HEK293 (cell line): ENCODE data around the gene CAPN7.

Experiments
- SETDB1 ChIP-seq: IDR thresholded peaks from one replicate; pipeline ENCODE4 v1.6.1; 2017; ENCODE audit warnings: mild to moderate bottlenecking, low read length, moderate library complexity, mixed read lengths; ENCODE audit not compliant: insufficient read length
- ZBTB17 ChIP-seq: fragments of 450-650 bp; formaldehyde crosslinking; IDR thresholded peaks from 2 replicates; pipeline ENCODE4 v1.5.1; 2016; ENCODE audit warnings: missing biosample characterization, missing genetic modification characterization
- ZIC2 ChIP-seq: fragments of 450-650 bp; formaldehyde crosslinking; IDR thresholded peaks from 2 replicates; pipeline ENCODE4 v1.5.1; 2016; ENCODE audit warnings: missing biosample characterization, missing genetic modification characterization
- ZNF114 ChIP-seq: fragments of 450-650 bp; formaldehyde crosslinking; IDR thresholded peaks from 2 replicates; pipeline ENCODE4 v1.5.0; 2017; ENCODE audit warnings: missing biosample characterization, missing genetic modification characterization
- ZNF121 ChIP-seq: fragments of 450-650 bp; formaldehyde crosslinking; IDR thresholded peaks from 2 replicates; pipeline ENCODE4 v1.5.1; 2016; ENCODE audit warnings: missing biosample characterization, missing genetic modification characterization
- ZNF138 ChIP-seq: fragments of 450-650 bp; formaldehyde crosslinking; IDR thresholded peaks from 2 replicates; pipeline ENCODE4 v1.5.1; 2016; ENCODE audit warnings: missing biosample characterization, missing genetic modification characterization, borderline replicate concordance
- ZNF274 ChIP-seq, 2 experiments: fragments of 200-500 bp in 1 of 2; fragments of 450-650 bp in 1 of 2; sonication (Bioruptor generic) in 1 of 2; formaldehyde crosslinking in 1 of 2; IDR thresholded peaks; 2 replicates each; pipeline versions ENCODE4 v1.5.1 to v1.6.1; 2014 to 2016; ENCODE audit warnings: borderline replicate concordance in 1 of 2, inconsistent platforms in 1 of 2, low read length in 1 of 2, missing biosample characterization in 1 of 2, missing genetic modification characterization in 1 of 2
- ZNF302 ChIP-seq: fragments of 450-650 bp; formaldehyde crosslinking; IDR thresholded peaks from 2 replicates; pipeline ENCODE4 v1.5.1; 2016; ENCODE audit warnings: missing biosample characterization, missing genetic modification characterization, low read depth
- ZNF426 ChIP-seq: fragments of 450-650 bp; formaldehyde crosslinking; IDR thresholded peaks from 2 replicates; pipeline ENCODE4 v1.5.1; 2017; ENCODE audit warnings: missing biosample characterization, missing genetic modification characterization, mild to moderate bottlenecking, inconsistent platforms, moderate library complexity
- ZNF433 ChIP-seq: fragments of 450-650 bp; formaldehyde crosslinking; IDR thresholded peaks from 2 replicates; pipeline ENCODE4 v1.5.1; 2016; ENCODE audit warnings: missing biosample characterization, missing genetic modification characterization, low read depth
- ZNF629 ChIP-seq: fragments of 450-650 bp; formaldehyde crosslinking; IDR thresholded peaks from 2 replicates; pipeline ENCODE4 v1.5.1; 2017; ENCODE audit warnings: missing biosample characterization, missing genetic modification characterization
- ZNF654 ChIP-seq: fragments of 450-650 bp; formaldehyde crosslinking; IDR thresholded peaks from 2 replicates; pipeline ENCODE4 v1.5.1; 2016; ENCODE audit warnings: low read depth, missing biosample characterization, missing genetic modification characterization
- ZNF677 ChIP-seq: fragments of 450-650 bp; IDR thresholded peaks from 2 replicates; pipeline ENCODE4 v1.5.0; 2018; ENCODE audit warnings: missing biosample characterization, mild to moderate bottlenecking, missing genetic modification characterization, moderate library complexity
- ZNF768 ChIP-seq: fragments of 450-650 bp; formaldehyde crosslinking; IDR thresholded peaks from 2 replicates; pipeline ENCODE4 v1.5.1; 2018; ENCODE audit warnings: missing biosample characterization, mild to moderate bottlenecking, missing genetic modification characterization
- ZNF785 ChIP-seq: fragments of 450-650 bp; formaldehyde crosslinking; IDR thresholded peaks from 2 replicates; pipeline ENCODE4 v1.5.1; 2016; ENCODE audit warnings: missing biosample characterization, missing genetic modification characterization
- ZNF837 ChIP-seq: fragments of 450-650 bp; formaldehyde crosslinking; IDR thresholded peaks from 2 replicates; pipeline ENCODE4 v1.5.1; 2016; ENCODE audit warnings: missing biosample characterization, missing genetic modification characterization
- ZXDB ChIP-seq: fragments of 450-650 bp; formaldehyde crosslinking; IDR thresholded peaks from 2 replicates; pipeline ENCODE4 v1.5.1; 2016; ENCODE audit warnings: missing biosample characterization, missing genetic modification characterization
- TF ChIP-seq, protein P1 (sequence below): fragments of 450-650 bp; formaldehyde crosslinking; IDR thresholded peaks from 2 replicates; pipeline ENCODE4 v1.5.1; 2016; ENCODE audit warnings: missing biosample characterization, missing genetic modification characterization, borderline replicate concordance
- TF ChIP-seq, protein P2 (sequence below): fragments of 450-650 bp; formaldehyde crosslinking; IDR thresholded peaks from 2 replicates; pipeline ENCODE4 v1.5.0; 2017; ENCODE audit warnings: missing biosample characterization, missing genetic modification characterization, borderline replicate concordance
- TF ChIP-seq, protein P3 (sequence below): fragments of 450-650 bp; formaldehyde crosslinking; IDR thresholded peaks from 2 replicates; pipeline ENCODE4 v1.5.1; 2016; ENCODE audit warnings: missing biosample characterization, missing genetic modification characterization
- TF ChIP-seq, protein P4 (sequence below): fragments of 450-650 bp; formaldehyde crosslinking; IDR thresholded peaks from 2 replicates; pipeline ENCODE4 v1.5.1; 2016; ENCODE audit warnings: missing biosample characterization, missing genetic modification characterization, borderline replicate concordance
- TF ChIP-seq, protein P5 (sequence below): fragments of 450-650 bp; formaldehyde crosslinking; IDR thresholded peaks from 2 replicates; pipeline ENCODE4 v1.5.1; 2016; ENCODE audit warnings: missing biosample characterization, missing genetic modification characterization, borderline replicate concordance

The CAPN7 gene

DNA sequence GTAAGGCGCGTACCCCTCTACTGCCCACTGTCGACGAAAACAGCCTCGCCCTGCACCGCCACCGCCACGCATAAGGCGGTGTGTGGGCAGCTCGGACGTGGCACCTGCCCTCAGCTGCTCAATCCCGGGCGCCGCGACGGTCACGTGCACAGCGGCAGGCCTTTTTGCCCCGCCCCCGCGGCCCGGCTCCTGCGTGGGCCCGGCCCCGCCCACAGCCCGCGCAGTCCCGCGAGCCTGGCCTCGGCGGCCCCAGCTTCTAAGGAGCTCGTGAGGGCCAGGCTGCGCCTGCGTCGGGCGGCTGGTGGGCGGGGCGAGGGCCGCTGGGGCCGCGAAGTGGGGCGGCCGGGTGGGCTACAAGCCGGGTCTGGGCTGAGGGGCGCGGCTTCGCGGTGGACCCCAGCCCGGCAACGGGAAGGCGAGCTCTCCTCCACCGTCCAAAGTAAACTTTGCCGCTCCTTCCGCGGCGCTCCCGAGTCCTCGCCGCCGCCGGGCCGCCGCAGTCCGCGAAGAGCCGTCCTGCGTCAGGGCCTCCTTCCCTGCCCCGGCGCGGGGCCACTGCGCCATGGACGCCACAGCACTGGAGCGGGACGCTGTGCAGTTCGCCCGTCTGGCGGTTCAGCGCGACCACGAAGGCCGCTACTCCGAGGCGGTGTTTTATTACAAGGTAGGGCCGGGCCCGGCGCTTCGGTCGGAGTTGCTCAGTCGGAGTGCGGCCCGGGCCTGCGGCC, at the start of gene CAPN7 (continued):
- TF ChIP-seq, protein P1, sequence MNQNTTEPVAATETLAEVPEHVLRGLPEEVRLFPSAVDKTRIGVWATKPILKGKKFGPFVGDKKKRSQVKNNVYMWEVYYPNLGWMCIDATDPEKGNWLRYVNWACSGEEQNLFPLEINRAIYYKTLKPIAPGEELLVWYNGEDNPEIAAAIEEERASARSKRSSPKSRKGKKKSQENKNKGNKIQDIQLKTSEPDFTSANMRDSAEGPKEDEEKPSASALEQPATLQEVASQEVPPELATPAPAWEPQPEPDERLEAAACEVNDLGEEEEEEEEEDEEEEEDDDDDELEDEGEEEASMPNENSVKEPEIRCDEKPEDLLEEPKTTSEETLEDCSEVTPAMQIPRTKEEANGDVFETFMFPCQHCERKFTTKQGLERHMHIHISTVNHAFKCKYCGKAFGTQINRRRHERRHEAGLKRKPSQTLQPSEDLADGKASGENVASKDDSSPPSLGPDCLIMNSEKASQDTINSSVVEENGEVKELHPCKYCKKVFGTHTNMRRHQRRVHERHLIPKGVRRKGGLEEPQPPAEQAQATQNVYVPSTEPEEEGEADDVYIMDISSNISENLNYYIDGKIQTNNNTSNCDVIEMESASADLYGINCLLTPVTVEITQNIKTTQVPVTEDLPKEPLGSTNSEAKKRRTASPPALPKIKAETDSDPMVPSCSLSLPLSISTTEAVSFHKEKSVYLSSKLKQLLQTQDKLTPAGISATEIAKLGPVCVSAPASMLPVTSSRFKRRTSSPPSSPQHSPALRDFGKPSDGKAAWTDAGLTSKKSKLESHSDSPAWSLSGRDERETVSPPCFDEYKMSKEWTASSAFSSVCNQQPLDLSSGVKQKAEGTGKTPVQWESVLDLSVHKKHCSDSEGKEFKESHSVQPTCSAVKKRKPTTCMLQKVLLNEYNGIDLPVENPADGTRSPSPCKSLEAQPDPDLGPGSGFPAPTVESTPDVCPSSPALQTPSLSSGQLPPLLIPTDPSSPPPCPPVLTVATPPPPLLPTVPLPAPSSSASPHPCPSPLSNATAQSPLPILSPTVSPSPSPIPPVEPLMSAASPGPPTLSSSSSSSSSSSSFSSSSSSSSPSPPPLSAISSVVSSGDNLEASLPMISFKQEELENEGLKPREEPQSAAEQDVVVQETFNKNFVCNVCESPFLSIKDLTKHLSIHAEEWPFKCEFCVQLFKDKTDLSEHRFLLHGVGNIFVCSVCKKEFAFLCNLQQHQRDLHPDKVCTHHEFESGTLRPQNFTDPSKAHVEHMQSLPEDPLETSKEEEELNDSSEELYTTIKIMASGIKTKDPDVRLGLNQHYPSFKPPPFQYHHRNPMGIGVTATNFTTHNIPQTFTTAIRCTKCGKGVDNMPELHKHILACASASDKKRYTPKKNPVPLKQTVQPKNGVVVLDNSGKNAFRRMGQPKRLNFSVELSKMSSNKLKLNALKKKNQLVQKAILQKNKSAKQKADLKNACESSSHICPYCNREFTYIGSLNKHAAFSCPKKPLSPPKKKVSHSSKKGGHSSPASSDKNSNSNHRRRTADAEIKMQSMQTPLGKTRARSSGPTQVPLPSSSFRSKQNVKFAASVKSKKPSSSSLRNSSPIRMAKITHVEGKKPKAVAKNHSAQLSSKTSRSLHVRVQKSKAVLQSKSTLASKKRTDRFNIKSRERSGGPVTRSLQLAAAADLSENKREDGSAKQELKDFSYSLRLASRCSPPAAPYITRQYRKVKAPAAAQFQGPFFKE (tag by site-specific recombination) = no peak
- TF ChIP-seq, protein P2, sequence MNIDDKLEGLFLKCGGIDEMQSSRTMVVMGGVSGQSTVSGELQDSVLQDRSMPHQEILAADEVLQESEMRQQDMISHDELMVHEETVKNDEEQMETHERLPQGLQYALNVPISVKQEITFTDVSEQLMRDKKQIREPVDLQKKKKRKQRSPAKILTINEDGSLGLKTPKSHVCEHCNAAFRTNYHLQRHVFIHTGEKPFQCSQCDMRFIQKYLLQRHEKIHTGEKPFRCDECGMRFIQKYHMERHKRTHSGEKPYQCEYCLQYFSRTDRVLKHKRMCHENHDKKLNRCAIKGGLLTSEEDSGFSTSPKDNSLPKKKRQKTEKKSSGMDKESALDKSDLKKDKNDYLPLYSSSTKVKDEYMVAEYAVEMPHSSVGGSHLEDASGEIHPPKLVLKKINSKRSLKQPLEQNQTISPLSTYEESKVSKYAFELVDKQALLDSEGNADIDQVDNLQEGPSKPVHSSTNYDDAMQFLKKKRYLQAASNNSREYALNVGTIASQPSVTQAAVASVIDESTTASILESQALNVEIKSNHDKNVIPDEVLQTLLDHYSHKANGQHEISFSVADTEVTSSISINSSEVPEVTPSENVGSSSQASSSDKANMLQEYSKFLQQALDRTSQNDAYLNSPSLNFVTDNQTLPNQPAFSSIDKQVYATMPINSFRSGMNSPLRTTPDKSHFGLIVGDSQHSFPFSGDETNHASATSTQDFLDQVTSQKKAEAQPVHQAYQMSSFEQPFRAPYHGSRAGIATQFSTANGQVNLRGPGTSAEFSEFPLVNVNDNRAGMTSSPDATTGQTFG (tag by site-specific recombination) = no peak
- TF ChIP-seq ZNF426 (tag by site-specific recombination) = no peak
- TF ChIP-seq ZNF138 = no peak
- TF ChIP-seq ZNF121 = peak; percentile 63; the same call in 1 of the 2 replicates
- TF ChIP-seq, protein P3, sequence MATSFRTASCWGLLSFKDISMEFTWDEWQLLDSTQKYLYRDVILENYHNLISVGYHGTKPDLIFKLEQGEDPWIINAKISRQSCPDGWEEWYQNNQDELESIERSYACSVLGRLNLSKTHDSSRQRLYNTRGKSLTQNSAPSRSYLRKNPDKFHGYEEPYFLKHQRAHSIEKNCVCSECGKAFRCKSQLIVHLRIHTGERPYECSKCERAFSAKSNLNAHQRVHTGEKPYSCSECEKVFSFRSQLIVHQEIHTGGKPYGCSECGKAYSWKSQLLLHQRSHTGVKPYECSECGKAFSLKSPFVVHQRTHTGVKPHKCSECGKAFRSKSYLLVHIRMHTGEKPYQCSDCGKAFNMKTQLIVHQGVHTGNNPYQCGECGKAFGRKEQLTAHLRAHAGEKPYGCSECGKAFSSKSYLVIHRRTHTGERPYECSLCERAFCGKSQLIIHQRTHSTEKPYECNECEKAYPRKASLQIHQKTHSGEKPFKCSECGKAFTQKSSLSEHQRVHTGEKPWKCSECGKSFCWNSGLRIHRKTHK = no peak
- no peak for TF ChIP-seq ZBTB17 (tag by site-specific recombination)
- TF ChIP-seq ZNF677 (tag by site-specific recombination) = no peak
- TF ChIP-seq ZNF785 = no peak
- peak; percentile 72 for TF ChIP-seq ZXDB (tag by site-specific recombination)
- no peak for TF ChIP-seq ZNF433 (tag by site-specific recombination)
- no peak for TF ChIP-seq ZNF629 (tag by site-specific recombination)
- TF ChIP-seq ZNF768 (tag by site-specific recombination) = no peak
- no peak for TF ChIP-seq ZNF274 (IDR thresholded peaks at IDR 0.05; ENCODE audit: low read length)
- TF ChIP-seq ZNF274 (tag by site-specific recombination; IDR thresholded peaks at IDR 0.05; ENCODE audit: borderline replicate concordance) = no peak
- TF ChIP-seq, protein P4, sequence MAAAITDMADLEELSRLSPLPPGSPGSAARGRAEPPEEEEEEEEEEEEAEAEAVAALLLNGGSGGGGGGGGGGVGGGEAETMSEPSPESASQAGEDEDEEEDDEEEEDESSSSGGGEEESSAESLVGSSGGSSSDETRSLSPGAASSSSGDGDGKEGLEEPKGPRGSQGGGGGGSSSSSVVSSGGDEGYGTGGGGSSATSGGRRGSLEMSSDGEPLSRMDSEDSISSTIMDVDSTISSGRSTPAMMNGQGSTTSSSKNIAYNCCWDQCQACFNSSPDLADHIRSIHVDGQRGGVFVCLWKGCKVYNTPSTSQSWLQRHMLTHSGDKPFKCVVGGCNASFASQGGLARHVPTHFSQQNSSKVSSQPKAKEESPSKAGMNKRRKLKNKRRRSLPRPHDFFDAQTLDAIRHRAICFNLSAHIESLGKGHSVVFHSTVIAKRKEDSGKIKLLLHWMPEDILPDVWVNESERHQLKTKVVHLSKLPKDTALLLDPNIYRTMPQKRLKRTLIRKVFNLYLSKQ (tag by site-specific recombination) = no peak
- TF ChIP-seq ZNF302 (tag by site-specific recombination) = no peak
- TF ChIP-seq SETDB1 = no peak
- no peak for TF ChIP-seq ZIC2 (tag by site-specific recombination)
- no peak for TF ChIP-seq ZNF114
- TF ChIP-seq, protein P5, sequence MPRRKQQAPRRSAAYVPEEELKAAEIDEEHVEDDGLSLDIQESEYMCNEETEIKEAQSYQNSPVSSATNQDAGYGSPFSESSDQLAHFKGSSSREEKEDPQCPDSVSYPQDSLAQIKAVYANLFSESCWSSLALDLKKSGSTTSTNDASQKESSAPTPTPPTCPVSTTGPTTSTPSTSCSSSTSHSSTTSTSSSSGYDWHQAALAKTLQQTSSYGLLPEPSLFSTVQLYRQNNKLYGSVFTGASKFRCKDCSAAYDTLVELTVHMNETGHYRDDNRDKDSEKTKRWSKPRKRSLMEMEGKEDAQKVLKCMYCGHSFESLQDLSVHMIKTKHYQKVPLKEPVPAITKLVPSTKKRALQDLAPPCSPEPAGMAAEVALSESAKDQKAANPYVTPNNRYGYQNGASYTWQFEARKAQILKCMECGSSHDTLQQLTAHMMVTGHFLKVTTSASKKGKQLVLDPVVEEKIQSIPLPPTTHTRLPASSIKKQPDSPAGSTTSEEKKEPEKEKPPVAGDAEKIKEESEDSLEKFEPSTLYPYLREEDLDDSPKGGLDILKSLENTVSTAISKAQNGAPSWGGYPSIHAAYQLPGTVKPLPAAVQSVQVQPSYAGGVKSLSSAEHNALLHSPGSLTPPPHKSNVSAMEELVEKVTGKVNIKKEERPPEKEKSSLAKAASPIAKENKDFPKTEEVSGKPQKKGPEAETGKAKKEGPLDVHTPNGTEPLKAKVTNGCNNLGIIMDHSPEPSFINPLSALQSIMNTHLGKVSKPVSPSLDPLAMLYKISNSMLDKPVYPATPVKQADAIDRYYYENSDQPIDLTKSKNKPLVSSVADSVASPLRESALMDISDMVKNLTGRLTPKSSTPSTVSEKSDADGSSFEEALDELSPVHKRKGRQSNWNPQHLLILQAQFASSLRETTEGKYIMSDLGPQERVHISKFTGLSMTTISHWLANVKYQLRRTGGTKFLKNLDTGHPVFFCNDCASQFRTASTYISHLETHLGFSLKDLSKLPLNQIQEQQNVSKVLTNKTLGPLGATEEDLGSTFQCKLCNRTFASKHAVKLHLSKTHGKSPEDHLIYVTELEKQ (tag by site-specific recombination) = no peak; the same call in 1 of the 2 replicates
- no peak for TF ChIP-seq ZNF837 (tag by site-specific recombination)
- TF ChIP-seq ZNF654 (tag by site-specific recombination) = no peak
